Mesothelial cell of epicardium (in vitro differentiated cells): Measurements from ENCODE around the gene VPS51. TPM values are rescaled to one million over a fixed set of nuclear protein-coding genes. Genes with fewer than 3 reads are reported as not detected.

Experiments
- DNase-seq, 2 experiments: peaks; one replicate each; pipeline ENCODE4 v3.0.0; 2021; ENCODE audit warnings: low spot score in 2 of 2; ENCODE audit not compliant: unreplicated experiment in 2 of 2
- H3K27ac Mint-ChIP-seq: 2 replicates; pipeline ENCODE4 v1.8.0; 2021; ENCODE audit warnings: mixed read lengths
- H3K27me3 Mint-ChIP-seq: 2 replicates; pipeline ENCODE4 v1.8.0; 2021; ENCODE audit warnings: low read depth, mixed read lengths
- H3K36me3 Mint-ChIP-seq: 2 replicates; pipeline ENCODE4 v1.8.0; 2021; ENCODE audit warnings: mixed read lengths
- H3K4me1 Mint-ChIP-seq: 2 replicates; pipeline ENCODE4 v1.8.0; 2021; ENCODE audit warnings: mixed read lengths
- H3K4me3 Mint-ChIP-seq: 2 replicates; pipeline ENCODE4 v1.8.0; 2021; ENCODE audit warnings: mild to moderate bottlenecking, moderate library complexity, mixed read lengths
- H3K9me3 Mint-ChIP-seq: 2 replicates; pipeline ENCODE4 v1.8.0; 2021; ENCODE audit warnings: mixed read lengths
- total RNA-seq: library from RNA; stranded (reverse); gene quantifications from 3 replicates; pipeline ENCODE4 v1.2.1, GENCODE V29; 2021
- TF ChIP-seq, protein P1 (sequence below): fragments of 200-600 bp; sonication (generic); IDR thresholded peaks from one replicate; pipeline ENCODE4 v1.5.0; 2021; ENCODE audit warnings: antibody characterized with exemption; ENCODE audit not compliant: unreplicated experiment

VPS51 gene
- total RNA-seq, 1 donor from 2014 or later: 113 TPM

DNA sequence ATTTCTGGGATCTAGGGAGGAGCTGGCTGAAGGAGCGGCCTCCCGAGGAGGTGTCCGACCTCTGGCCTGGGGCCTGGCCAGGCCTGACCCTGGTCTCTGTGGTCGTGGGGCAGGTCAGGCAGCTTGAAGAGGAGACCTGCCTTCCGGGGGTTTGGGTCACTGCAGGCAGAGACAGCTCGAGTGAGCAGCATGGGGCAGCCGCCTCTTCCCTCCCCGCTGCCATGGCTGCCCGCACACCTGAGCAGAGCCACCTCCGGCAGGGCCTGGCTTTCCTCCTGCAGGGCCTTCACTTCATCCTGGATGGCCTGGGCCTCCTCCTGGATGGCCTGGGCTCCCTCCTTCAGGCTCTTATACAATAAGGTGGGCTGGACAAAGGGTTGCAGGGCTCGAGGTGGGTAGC lies 29.7 kb upstream of the VPS51 start:
- H3K9me3 Mint-ChIP-seq: no peaks in the 10 kb centered on the region
- H3K4me3 Mint-ChIP-seq: no peak overlapping the region
- H3K27me3 Mint-ChIP-seq: peaks cover 2% of the 10 kb centered on the region
- TF ChIP-seq, protein P1, sequence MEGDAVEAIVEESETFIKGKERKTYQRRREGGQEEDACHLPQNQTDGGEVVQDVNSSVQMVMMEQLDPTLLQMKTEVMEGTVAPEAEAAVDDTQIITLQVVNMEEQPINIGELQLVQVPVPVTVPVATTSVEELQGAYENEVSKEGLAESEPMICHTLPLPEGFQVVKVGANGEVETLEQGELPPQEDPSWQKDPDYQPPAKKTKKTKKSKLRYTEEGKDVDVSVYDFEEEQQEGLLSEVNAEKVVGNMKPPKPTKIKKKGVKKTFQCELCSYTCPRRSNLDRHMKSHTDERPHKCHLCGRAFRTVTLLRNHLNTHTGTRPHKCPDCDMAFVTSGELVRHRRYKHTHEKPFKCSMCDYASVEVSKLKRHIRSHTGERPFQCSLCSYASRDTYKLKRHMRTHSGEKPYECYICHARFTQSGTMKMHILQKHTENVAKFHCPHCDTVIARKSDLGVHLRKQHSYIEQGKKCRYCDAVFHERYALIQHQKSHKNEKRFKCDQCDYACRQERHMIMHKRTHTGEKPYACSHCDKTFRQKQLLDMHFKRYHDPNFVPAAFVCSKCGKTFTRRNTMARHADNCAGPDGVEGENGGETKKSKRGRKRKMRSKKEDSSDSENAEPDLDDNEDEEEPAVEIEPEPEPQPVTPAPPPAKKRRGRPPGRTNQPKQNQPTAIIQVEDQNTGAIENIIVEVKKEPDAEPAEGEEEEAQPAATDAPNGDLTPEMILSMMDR: no peak
- DNase-seq: no peak
- no peak overlapping the region for H3K27ac Mint-ChIP-seq
- no peaks in the 10 kb centered on the region for H3K36me3 Mint-ChIP-seq
- no peaks in the 10 kb centered on the region for H3K4me1 Mint-ChIP-seq

- Mint-ChIP-seq H3K9me3 (no peaks in the 10 kb centered on the region), H3K4me3 (no peak overlapping the region), H3K27me3 (peaks cover 2% of the 10 kb centered on the region), H3K27ac (no peak overlapping the region), H3K4me1 (no peaks in the 10 kb centered on the region), H3K36me3 (no peaks in the 10 kb centered on the region)
- TF ChIP-seq, protein P1: no peak
- no peak for DNase-seq
These were observed 29.2 kb upstream of the VPS51 start for GRCh38 chr11:65066805-65067291.

- Mint-ChIP-seq H3K27ac (no peak overlapping the region), H3K36me3 (no peaks in the 10 kb centered on the region), H3K4me1 (no peaks in the 10 kb centered on the region), H3K27me3 (no peaks in the 10 kb centered on the region), H3K9me3 (no peaks in the 10 kb centered on the region), H3K4me3 (no peak overlapping the region)
- no peak for DNase-seq
- TF ChIP-seq, protein P1: no peak
These were observed 28.6 kb upstream of the VPS51 start for GRCh38 chr11:65067446-65067845.

- H3K36me3 Mint-ChIP-seq: no peaks in the 10 kb centered on the region
- no peak overlapping the region for H3K27ac Mint-ChIP-seq
- H3K27me3 Mint-ChIP-seq: no peaks in the 10 kb centered on the region
- TF ChIP-seq, protein P1: no peak
- no peak for DNase-seq
- no peaks in the 10 kb centered on the region for H3K9me3 Mint-ChIP-seq
- no peaks in the 10 kb centered on the region for H3K4me1 Mint-ChIP-seq
- no peak overlapping the region for H3K4me3 Mint-ChIP-seq
These were observed 26.8 kb upstream of the VPS51 start for GRCh38 chr11:65069217-65069616.

- H3K27me3 Mint-ChIP-seq: no peaks in the 10 kb centered on the region
- H3K36me3 Mint-ChIP-seq: no peaks in the 10 kb centered on the region
- no peak for DNase-seq
- TF ChIP-seq, protein P1: no peak
- no peak overlapping the region for H3K4me3 Mint-ChIP-seq
- H3K27ac Mint-ChIP-seq: no peak overlapping the region
- H3K9me3 Mint-ChIP-seq: no peaks in the 10 kb centered on the region
- no peaks in the 10 kb centered on the region for H3K4me1 Mint-ChIP-seq
These were observed 23.9 kb upstream of the VPS51 start for GRCh38 chr11:65071907-65072630.
